ENCODE measurements around the gene KCNN4. TPM values are rescaled to one million over a fixed set of nuclear protein-coding genes. Genes with fewer than 3 reads are reported as not detected.

KCNN4 gene
- total and polyA plus RNA-seq, 4 donors, result 0.14 to 30.3 (median 0.51) TPM

- Histone ChIP-seq H3K27me3 (ENCODE audit: control insufficient read depth in 4 of 4, insufficient read depth in 4 of 4, low read length in 3 of 4) (no peaks in the 10 kb centered on the region), H3K36me3 (ENCODE audit: control insufficient read depth in 4 of 4, insufficient read depth in 3 of 4, low read depth in 1 of 4, low read length in 3 of 4) (peaks cover 0 to 35% (median 20%) of the 10 kb centered on the region in 4 donors), H3K9ac (ENCODE audit: low read depth in 1 of 2, low read length in 2 of 2) (no peak overlapping the region), H3K9me3 (ENCODE audit: control insufficient read depth in 4 of 4, low read length in 3 of 4) (no peaks in the 10 kb centered on the region), H3K4me3 (ENCODE audit: low read depth in 1 of 3, low read length in 3 of 3) (no peak overlapping the region), H3K4me1 (ENCODE audit: control insufficient read depth in 4 of 4, insufficient read depth in 4 of 4, low read length in 3 of 4) (no peaks in the 10 kb centered on the region), H3K27ac (ENCODE audit: low read depth in 1 of 2, low read length in 2 of 2) (no peak overlapping the region)
- no peak for TF ChIP-seq RXRA (IDR thresholded peaks at IDR 0.05)
- TF ChIP-seq ATF3 (IDR thresholded peaks at IDR 0.05), result no peak
- TF ChIP-seq, protein P1, sequence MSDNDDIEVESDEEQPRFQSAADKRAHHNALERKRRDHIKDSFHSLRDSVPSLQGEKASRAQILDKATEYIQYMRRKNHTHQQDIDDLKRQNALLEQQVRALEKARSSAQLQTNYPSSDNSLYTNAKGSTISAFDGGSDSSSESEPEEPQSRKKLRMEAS (IDR thresholded peaks at IDR 0.05), result no peak
- TF ChIP-seq JUND (IDR thresholded peaks at IDR 0.05), result no peak
- no peak for TF ChIP-seq FOXA2 (IDR thresholded peaks at IDR 0.05)
- no peak for TF ChIP-seq EGR1 (IDR thresholded peaks at IDR 0.05; ENCODE audit: low read depth in 2 of 2)
- no peak for TF ChIP-seq NR2F2 (IDR thresholded peaks at IDR 0.05)
- TF ChIP-seq, protein P2, sequence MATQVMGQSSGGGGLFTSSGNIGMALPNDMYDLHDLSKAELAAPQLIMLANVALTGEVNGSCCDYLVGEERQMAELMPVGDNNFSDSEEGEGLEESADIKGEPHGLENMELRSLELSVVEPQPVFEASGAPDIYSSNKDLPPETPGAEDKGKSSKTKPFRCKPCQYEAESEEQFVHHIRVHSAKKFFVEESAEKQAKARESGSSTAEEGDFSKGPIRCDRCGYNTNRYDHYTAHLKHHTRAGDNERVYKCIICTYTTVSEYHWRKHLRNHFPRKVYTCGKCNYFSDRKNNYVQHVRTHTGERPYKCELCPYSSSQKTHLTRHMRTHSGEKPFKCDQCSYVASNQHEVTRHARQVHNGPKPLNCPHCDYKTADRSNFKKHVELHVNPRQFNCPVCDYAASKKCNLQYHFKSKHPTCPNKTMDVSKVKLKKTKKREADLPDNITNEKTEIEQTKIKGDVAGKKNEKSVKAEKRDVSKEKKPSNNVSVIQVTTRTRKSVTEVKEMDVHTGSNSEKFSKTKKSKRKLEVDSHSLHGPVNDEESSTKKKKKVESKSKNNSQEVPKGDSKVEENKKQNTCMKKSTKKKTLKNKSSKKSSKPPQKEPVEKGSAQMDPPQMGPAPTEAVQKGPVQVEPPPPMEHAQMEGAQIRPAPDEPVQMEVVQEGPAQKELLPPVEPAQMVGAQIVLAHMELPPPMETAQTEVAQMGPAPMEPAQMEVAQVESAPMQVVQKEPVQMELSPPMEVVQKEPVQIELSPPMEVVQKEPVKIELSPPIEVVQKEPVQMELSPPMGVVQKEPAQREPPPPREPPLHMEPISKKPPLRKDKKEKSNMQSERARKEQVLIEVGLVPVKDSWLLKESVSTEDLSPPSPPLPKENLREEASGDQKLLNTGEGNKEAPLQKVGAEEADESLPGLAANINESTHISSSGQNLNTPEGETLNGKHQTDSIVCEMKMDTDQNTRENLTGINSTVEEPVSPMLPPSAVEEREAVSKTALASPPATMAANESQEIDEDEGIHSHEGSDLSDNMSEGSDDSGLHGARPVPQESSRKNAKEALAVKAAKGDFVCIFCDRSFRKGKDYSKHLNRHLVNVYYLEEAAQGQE (IDR thresholded peaks at IDR 0.05), result no peak
- no peak for TF ChIP-seq RAD21 (IDR thresholded peaks at IDR 0.05)
- no peak for TF ChIP-seq HNF4G (IDR thresholded peaks at IDR 0.05)
- TF ChIP-seq YY1 (IDR thresholded peaks at IDR 0.05), result no peak
- TF ChIP-seq GABPA (IDR thresholded peaks at IDR 0.05 in 1 of 2, conservative IDR thresholded peaks at IDR 0.05 in 1 of 2), result no peak
- TF ChIP-seq, protein P3, sequence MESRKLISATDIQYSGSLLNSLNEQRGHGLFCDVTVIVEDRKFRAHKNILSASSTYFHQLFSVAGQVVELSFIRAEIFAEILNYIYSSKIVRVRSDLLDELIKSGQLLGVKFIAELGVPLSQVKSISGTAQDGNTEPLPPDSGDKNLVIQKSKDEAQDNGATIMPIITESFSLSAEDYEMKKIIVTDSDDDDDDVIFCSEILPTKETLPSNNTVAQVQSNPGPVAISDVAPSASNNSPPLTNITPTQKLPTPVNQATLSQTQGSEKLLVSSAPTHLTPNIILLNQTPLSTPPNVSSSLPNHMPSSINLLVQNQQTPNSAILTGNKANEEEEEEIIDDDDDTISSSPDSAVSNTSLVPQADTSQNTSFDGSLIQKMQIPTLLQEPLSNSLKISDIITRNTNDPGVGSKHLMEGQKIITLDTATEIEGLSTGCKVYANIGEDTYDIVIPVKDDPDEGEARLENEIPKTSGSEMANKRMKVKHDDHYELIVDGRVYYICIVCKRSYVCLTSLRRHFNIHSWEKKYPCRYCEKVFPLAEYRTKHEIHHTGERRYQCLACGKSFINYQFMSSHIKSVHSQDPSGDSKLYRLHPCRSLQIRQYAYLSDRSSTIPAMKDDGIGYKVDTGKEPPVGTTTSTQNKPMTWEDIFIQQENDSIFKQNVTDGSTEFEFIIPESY (IDR thresholded peaks at IDR 0.05), result no peak
- DNase-seq (ENCODE audit: low spot score), result no peak
- WGBS, result 67% methylated on average over 15 of the region's 15 CpGs
These were observed 53.8 kb downstream of the KCNN4 start for GRCh38 chr19:43726736-43727592.

DNA sequence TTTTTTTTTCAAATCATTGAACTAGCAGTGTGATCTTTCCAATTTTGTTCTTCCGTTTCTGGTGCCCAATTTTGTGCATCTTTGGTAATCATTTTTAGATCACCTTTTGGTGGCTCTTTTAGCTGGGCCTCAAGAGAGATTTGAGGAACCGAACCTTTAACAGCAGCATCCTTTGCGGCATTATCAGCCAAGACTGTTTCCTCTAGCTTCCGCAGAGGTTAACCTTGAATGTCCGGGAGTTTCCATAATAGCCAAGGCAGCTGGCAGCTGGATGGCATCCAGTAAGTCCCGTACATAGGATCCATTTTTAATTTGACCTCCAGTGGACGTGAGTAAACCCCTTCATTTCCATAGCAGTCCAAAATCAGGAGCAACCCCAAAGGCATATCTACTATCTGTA is 55.3 kb downstream of the KCNN4 start:
- Histone ChIP-seq H3K4me3 (ENCODE audit: low read depth in 1 of 3, low read length in 3 of 3) (no peak overlapping the region), H3K27me3 (ENCODE audit: control insufficient read depth in 4 of 4, insufficient read depth in 4 of 4, low read length in 3 of 4) (no peaks in the 10 kb centered on the region), H3K9ac (ENCODE audit: low read depth in 1 of 2, low read length in 2 of 2) (no peak overlapping the region), H3K36me3 (ENCODE audit: control insufficient read depth in 4 of 4, insufficient read depth in 3 of 4, low read depth in 1 of 4, low read length in 3 of 4) (peaks cover 0 to 23% (median 9%) of the 10 kb centered on the region in 4 donors), H3K9me3 (ENCODE audit: control insufficient read depth in 4 of 4, low read length in 3 of 4) (no peaks in the 10 kb centered on the region), H3K27ac (ENCODE audit: low read depth in 1 of 2, low read length in 2 of 2) (no peak overlapping the region), H3K4me1 (ENCODE audit: control insufficient read depth in 4 of 4, insufficient read depth in 4 of 4, low read length in 3 of 4) (no peaks in the 10 kb centered on the region)
- TF ChIP-seq FOXA2 (IDR thresholded peaks at IDR 0.05) (no peak), NR2F2 (IDR thresholded peaks at IDR 0.05) (peak; percentile 49), SP1 (IDR thresholded peaks at IDR 0.05) (no peak)
- TF ChIP-seq, protein P2 (IDR thresholded peaks at IDR 0.05), result no peak
- WGBS, result 60% methylated on average over 7 of the region's 7 CpGs
- DNase-seq (ENCODE audit: low spot score), result no peak

All from liver (tissue), 9 donors.